ENCODE data around the gene RANBP1.

- TF ChIP-seq CTCF (IDR thresholded peaks at IDR 0.05) (no peak), POLR2A (IDR thresholded peaks at IDR 0.05; ENCODE audit: low read depth) (no peak), EP300 (IDR thresholded peaks at IDR 0.05) (no peak), POLR2AphosphoS5 (IDR thresholded peaks at IDR 0.05) (no peak)
Measured at GRCh38 chr22:20107951-20108756, 7.8 kb upstream of the RANBP1 start.
